GM12891 (cell line): ENCODE data around the gene TUBGCP2.
A peak's percentile ranks its signal among the peaks of the same experiment; 100 is the strongest.

Source experiments
- DNase-seq: peaks from one replicate; pipeline ENCODE4 v3.0.0; 2011; ENCODE audit warnings: low spot score; ENCODE audit not compliant: insufficient read length
- FAIRE-seq: peaks from 2 replicates; lab custom pipeline; 2011; peaks lifted over from hg19 to GRCh38; lab: Jason Lieb, UNC
- PAX5 ChIP-seq: IDR thresholded peaks from 2 replicates; pipeline ENCODE4 v1.6.1; 2011; ENCODE audit warnings: low read length, moderate library complexity, mild to moderate bottlenecking; ENCODE audit not compliant: insufficient read depth, severe bottlenecking
- POLR2A ChIP-seq: IDR thresholded peaks from 2 replicates; pipeline ENCODE4 v1.6.1; 2011; ENCODE audit warnings: low read depth, low read length, control low read depth
- POLR2AphosphoS5 ChIP-seq: IDR thresholded peaks from 2 replicates; pipeline ENCODE4 v1.6.1; 2011; ENCODE audit warnings: low read depth, low read length, control low read depth
- POU2F2 ChIP-seq: IDR thresholded peaks from 2 replicates; pipeline ENCODE4 v1.6.1; 2011; ENCODE audit warnings: low read depth, mild to moderate bottlenecking, control low read depth, low read length, moderate library complexity
- SPI1 ChIP-seq: IDR thresholded peaks from 2 replicates; pipeline ENCODE4 v1.6.1; 2011; ENCODE audit warnings: low read depth, low read length, control low read depth
- TAF1 ChIP-seq: IDR thresholded peaks from 2 replicates; pipeline ENCODE4 v1.6.1; 2011; ENCODE audit warnings: low read depth, low read length, control low read depth

TUBGCP2 gene

GRCh38 chr10:133275684-133276092 is 33.0 kb downstream of the TUBGCP2 start:
- TF ChIP-seq PAX5, result no peak
- TF ChIP-seq POLR2A, result peak; percentile 52; the same call in 1 of the 2 replicates
- DNase-seq (no peak), FAIRE-seq (peak; percentile 78)

- peak; percentile 89 for DNase-seq
- peak; percentile 96 for FAIRE-seq
- TF ChIP-seq POLR2A, result peak; percentile 55; the same call in 1 of the 2 replicates
- no peak for TF ChIP-seq SPI1
- TF ChIP-seq PAX5, result peak; percentile 52
- TF ChIP-seq POLR2AphosphoS5, result peak; percentile 69
- TF ChIP-seq POU2F2, result peak; percentile 97
- peak; percentile 44; the same call in 1 of the 2 replicates for TF ChIP-seq TAF1
These were observed 33.7 kb downstream of the TUBGCP2 start for GRCh38 chr10:133274751-133275683.

- DNase-seq (no peak), FAIRE-seq (no peak)
- TF ChIP-seq POLR2A (no peak), POU2F2 (no peak), PAX5 (no peak), SPI1 (no peak), TAF1 (no peak), POLR2AphosphoS5 (no peak)
These were observed 35.0 kb downstream of the TUBGCP2 start for GRCh38 chr10:133273534-133274143.

GRCh38 chr10:133272964-133273420 is 35.7 kb downstream of the TUBGCP2 start:
- no peak for FAIRE-seq
- no peak for DNase-seq
- TF ChIP-seq POLR2AphosphoS5 (no peak), POU2F2 (no peak), SPI1 (no peak), PAX5 (no peak)

GRCh38 chr10:133272301-133272963 is 36.2 kb downstream of the TUBGCP2 start:
- TF ChIP-seq TAF1 (no peak), SPI1 (no peak), POU2F2 (no peak), POLR2AphosphoS5 (no peak), PAX5 (no peak), POLR2A (no peak)
- DNase-seq (no peak), FAIRE-seq (no peak)

GRCh38 chr10:133271521-133272300 is 37.0 kb downstream of the TUBGCP2 start:
- TF ChIP-seq POLR2A, result no peak
- TF ChIP-seq POLR2AphosphoS5, result no peak
- TF ChIP-seq POU2F2, result no peak
- TF ChIP-seq PAX5, result no peak
- TF ChIP-seq TAF1, result no peak
- no peak for TF ChIP-seq SPI1
- DNase-seq (no peak), FAIRE-seq (no peak)

GRCh38 chr10:133270773-133271297 is 37.8 kb downstream of the TUBGCP2 start:
- TF ChIP-seq POU2F2, result no peak
- no peak for TF ChIP-seq POLR2A
- DNase-seq (no peak), FAIRE-seq (no peak)

- DNase-seq, result no peak
- no peak for FAIRE-seq
- no peak for TF ChIP-seq PAX5
- TF ChIP-seq TAF1, result no peak
- no peak for TF ChIP-seq POU2F2
- no peak for TF ChIP-seq POLR2AphosphoS5
- TF ChIP-seq POLR2A, result no peak
- TF ChIP-seq SPI1, result no peak
These were observed 38.5 kb downstream of the TUBGCP2 start for GRCh38 chr10:133270204-133270603.

- FAIRE-seq (no peak), DNase-seq (no peak)
- TF ChIP-seq POLR2AphosphoS5 (no peak), PAX5 (no peak), POLR2A (no peak), TAF1 (no peak), POU2F2 (no peak), SPI1 (no peak)
These were observed 39.3 kb downstream of the TUBGCP2 start for GRCh38 chr10:133269367-133269766.
